22Rv1 (cell line): ENCODE data around the gene COL27A1.

Experiments
- H3K27ac ChIP-seq: fragments of 450-650 bp; 2 replicates; pipeline ENCODE4 v1.5.1; 2017
- ZFX ChIP-seq: fragments of 450-650 bp; IDR thresholded peaks from 2 replicates; pipeline ENCODE4 v1.6.1; 2017; ENCODE audit warnings: antibody characterized with exemption, borderline replicate concordance
- TF ChIP-seq, protein P1 (sequence below): fragments of 450-650 bp; IDR thresholded peaks from 2 replicates; pipeline ENCODE4 v1.5.1; 2017; ENCODE audit warnings: mild to moderate bottlenecking

COL27A1 gene

GRCh38 chr9:114240647-114241558, 85.6 kb downstream of the COL27A1 start:
- H3K27ac ChIP-seq = no peak overlapping the region
- TF ChIP-seq, protein P1, sequence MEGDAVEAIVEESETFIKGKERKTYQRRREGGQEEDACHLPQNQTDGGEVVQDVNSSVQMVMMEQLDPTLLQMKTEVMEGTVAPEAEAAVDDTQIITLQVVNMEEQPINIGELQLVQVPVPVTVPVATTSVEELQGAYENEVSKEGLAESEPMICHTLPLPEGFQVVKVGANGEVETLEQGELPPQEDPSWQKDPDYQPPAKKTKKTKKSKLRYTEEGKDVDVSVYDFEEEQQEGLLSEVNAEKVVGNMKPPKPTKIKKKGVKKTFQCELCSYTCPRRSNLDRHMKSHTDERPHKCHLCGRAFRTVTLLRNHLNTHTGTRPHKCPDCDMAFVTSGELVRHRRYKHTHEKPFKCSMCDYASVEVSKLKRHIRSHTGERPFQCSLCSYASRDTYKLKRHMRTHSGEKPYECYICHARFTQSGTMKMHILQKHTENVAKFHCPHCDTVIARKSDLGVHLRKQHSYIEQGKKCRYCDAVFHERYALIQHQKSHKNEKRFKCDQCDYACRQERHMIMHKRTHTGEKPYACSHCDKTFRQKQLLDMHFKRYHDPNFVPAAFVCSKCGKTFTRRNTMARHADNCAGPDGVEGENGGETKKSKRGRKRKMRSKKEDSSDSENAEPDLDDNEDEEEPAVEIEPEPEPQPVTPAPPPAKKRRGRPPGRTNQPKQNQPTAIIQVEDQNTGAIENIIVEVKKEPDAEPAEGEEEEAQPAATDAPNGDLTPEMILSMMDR = no peak
- TF ChIP-seq ZFX = no peak

GRCh38 chr9:114242837-114243236, 87.5 kb downstream of the COL27A1 start:
- TF ChIP-seq, protein P1 = no peak
- no peak for TF ChIP-seq ZFX
- no peak overlapping the region for H3K27ac ChIP-seq

DNA sequence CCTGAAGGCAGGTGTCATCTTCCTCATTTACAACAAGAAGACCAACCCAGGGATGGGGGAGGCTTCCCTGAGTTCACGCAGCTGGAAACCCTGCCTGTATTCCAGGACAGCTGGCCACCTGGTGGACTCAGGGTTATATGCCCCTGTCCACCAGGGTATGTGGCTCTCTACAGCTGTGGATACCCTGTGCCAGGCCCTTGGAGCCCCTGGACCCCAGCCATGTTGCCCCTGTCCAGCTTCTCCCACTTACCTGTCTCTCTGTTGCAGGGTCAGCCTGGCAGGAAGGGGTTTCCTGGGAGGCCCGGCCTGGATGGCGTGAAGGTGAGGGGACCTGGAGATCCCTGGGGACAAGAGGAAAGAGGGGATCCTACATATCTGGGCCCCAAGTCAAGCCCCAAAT, 87.9 kb downstream of the COL27A1 start:
- no peak for TF ChIP-seq ZFX
- TF ChIP-seq, protein P1 = no peak
- H3K27ac ChIP-seq = no peak overlapping the region

DNA sequence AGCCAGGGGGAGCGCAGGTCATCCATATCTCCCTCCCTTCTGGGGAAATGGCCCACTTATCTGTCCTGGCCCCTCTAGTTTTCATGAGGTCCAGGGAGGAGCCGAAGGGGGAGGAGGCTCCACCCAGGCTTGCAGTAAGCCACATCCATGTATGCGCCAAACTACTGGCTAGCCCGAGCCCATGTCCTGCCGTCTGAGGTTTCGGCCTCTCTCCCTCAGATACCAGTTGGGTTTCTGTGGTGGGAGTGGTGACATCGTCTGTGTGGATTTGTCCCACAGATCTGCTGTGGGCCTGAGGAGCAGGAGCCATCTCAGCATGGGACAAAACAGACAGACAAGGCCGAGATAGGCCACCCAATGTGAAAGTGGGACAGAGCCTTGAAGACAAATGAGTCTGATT, 89.2 kb downstream of the COL27A1 start:
- TF ChIP-seq, protein P1 = no peak
- TF ChIP-seq ZFX = no peak
- H3K27ac ChIP-seq = no peak overlapping the region

DNA sequence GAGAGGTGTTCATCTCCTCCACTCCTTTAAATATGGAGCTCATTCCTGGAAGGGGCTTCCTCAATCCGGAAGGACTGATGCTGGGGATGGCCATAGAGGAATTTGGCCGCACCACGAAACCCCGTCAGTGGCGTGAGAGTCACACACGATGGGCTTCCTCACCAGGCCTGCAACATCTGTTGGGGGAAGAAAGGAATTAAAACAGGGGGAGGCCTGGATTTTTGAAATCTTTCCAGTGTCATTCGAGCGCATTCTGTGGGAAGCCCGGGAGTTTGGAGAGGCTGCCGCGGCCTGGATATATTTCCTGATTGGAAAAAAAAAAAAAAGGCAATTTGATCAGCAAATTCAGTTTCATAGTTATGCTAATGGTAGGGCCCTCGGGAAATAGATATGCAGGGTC, 91.2 kb downstream of the COL27A1 start:
- TF ChIP-seq, protein P1 = no peak
- TF ChIP-seq ZFX = no peak
- no peak overlapping the region for H3K27ac ChIP-seq

DNA sequence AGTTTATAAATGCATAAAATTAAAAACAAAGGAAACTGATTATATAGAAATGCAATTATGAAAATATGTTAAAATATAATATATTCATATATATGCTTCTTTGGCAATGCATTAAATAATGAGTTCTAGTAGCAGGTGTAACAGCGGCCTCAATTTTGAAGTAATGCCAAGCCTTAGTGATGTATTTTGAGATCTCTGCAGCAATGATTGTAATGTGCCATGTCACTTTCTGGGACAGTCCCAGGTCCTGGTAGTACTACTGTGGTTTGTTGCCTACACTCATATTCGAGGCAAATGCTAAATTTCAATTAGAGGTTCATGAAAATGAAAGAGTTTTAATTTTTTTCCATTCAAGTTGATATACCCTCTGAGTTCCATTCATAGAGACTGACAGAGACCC, 91.7 kb downstream of the COL27A1 start:
- TF ChIP-seq, protein P1 = no peak
- TF ChIP-seq ZFX = no peak
- H3K27ac ChIP-seq = no peak overlapping the region

GRCh38 chr9:114247491-114247890, 92.2 kb downstream of the COL27A1 start:
- no peak overlapping the region for H3K27ac ChIP-seq
- TF ChIP-seq ZFX = no peak
- TF ChIP-seq, protein P1 = no peak
